Measurements from ENCODE around the gene RNF220.
"Not testable (repeated sequence)": the region's sequence is repeated elsewhere in the genome, so short reads cannot be mapped to it uniquely, and the experiment has no call there.

The RNF220 gene

GRCh38 chr1:44661781-44662682, 257.0 kb downstream of the RNF220 start:
- no peak for DNase-seq

GRCh38 chr1:44662683-44663030, 257.6 kb downstream of the RNF220 start:
- DNase-seq = no peak

- no peak for DNase-seq
Observed at GRCh38 chr1:44663417-44663816, 258.4 kb downstream of the RNF220 start.

GRCh38 chr1:44664730-44665370, 259.8 kb downstream of the RNF220 start:
- DNase-seq = peak; percentile 34 to 42

- not testable (repeated sequence) for DNase-seq
Observed at GRCh38 chr1:44666719-44667118, 261.7 kb downstream of the RNF220 start.

- DNase-seq = no peak
Observed at GRCh38 chr1:44670751-44671640, 265.9 kb downstream of the RNF220 start.

- DNase-seq = no peak
Observed at GRCh38 chr1:44672254-44672955, 267.4 kb downstream of the RNF220 start.

- no peak for DNase-seq
Observed at GRCh38 chr1:44672961-44673674, 268.1 kb downstream of the RNF220 start.

GRCh38 chr1:44673675-44674112, 268.6 kb downstream of the RNF220 start:
- no peak for DNase-seq

- DNase-seq = peak; percentile 94 to 95
Observed at GRCh38 chr1:44674113-44675000, 269.3 kb downstream of the RNF220 start, which contains the start of the genes ARMH1 and TMEM53. Gene ARMH1 (plus strand): TSS chr1:44674714. CDS start chr1:44689698, 14,984 bp downstream. Gene TMEM53 (minus strand): TSS chr1:44674481. CDS start chr1:44674391, 90 bp downstream.

- no peak for DNase-seq
Observed at GRCh38 chr1:44675186-44675585, 270.1 kb downstream of the RNF220 start.

- DNase-seq = no peak
Observed at GRCh38 chr1:44676484-44677200, 271.6 kb downstream of the RNF220 start.

GRCh38 chr1:44677201-44677766, 272.2 kb downstream of the RNF220 start:
- DNase-seq = no peak

GRCh38 chr1:44678120-44678519, 273.1 kb downstream of the RNF220 start:
- no peak for DNase-seq

- DNase-seq = no peak
Observed at GRCh38 chr1:44678626-44679025, 273.6 kb downstream of the RNF220 start.

- DNase-seq = no peak
Observed at GRCh38 chr1:44679468-44679867, 274.4 kb downstream of the RNF220 start.

GRCh38 chr1:44681905-44682882, 277.1 kb downstream of the RNF220 start:
- DNase-seq = no peak

- DNase-seq = no peak
Observed at GRCh38 chr1:44682883-44683265, 277.8 kb downstream of the RNF220 start.

All from activated CD4-positive, alpha-beta T cell treated with anti-CD3 and anti-CD28 coated beads, Interleukin-2, amount 50 U/mL, for 4 hours (primary cell).